D341Med (cell line): Measurements from ENCODE around the gene ARL10.

Source experiments
- DNase-seq: peaks from one replicate; pipeline ENCODE4 v3.0.0; 2012; ENCODE audit warnings: low spot score

The ARL10 gene

GRCh38 chr5:176361437-176362232 lies 3.7 kb upstream of the ARL10 start, which contains the start of gene KIAA1191:
KIAA1191 (minus strand) TSS chr5:176361764; CDS start chr5:176359508, 2,256 bp downstream.
- DNase-seq: peak; percentile 92

DNA sequence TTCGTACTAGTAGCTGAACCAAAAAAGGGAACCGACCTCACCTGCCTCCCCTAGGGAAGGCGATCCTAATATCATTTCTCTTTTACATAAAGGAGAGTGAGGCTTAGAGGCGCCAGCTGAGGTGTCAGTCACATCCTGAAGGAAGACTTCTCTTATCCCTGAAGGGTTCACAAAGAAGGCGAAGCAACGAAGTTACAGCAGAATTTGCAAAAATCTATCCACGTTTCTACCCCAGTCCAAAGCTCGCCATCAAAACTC lies 3.1 kb upstream of the ARL10 start:
- no peak for DNase-seq

DNA sequence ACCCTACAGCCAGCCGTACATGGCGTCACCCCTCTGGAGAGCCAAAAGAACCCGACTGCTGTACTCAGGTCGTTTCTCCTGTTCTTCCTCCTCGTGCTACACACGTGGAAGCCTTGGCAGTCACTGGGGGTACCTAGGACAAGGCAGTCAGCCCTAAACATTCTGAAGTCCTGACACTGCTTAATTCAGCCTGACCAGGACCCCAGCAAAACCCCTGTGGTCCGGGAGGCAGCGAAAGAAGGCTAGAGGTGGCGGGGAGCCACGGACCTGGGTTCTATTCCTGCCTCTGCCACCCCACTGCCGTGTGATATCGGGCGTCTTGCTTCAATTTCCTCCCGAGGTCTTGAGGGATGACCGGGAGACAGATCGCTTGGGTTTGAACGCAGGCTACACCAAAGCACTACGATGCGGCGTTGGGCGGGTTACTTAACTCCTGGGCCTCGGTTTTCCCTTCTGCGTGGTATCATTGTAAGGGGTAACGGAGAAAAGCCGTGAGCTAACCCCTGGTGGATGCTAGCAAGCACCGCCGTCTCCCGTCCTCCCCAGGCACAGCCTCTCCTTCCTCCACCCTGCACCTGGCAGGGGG lies 429 bp upstream of the ARL10 start:
- no peak for DNase-seq

- no peak for DNase-seq
Measured at GRCh38 chr5:176366232-176366894, 1.1 kb downstream of the ARL10 start.

GRCh38 chr5:176368726-176369125 lies 3.4 kb downstream of the ARL10 start:
- no peak for DNase-seq

GRCh38 chr5:176369934-176370711 lies 4.8 kb downstream of the ARL10 start:
- DNase-seq: no peak

- no peak for DNase-seq
Measured at GRCh38 chr5:176371621-176372539, 6.6 kb downstream of the ARL10 start.

DNA sequence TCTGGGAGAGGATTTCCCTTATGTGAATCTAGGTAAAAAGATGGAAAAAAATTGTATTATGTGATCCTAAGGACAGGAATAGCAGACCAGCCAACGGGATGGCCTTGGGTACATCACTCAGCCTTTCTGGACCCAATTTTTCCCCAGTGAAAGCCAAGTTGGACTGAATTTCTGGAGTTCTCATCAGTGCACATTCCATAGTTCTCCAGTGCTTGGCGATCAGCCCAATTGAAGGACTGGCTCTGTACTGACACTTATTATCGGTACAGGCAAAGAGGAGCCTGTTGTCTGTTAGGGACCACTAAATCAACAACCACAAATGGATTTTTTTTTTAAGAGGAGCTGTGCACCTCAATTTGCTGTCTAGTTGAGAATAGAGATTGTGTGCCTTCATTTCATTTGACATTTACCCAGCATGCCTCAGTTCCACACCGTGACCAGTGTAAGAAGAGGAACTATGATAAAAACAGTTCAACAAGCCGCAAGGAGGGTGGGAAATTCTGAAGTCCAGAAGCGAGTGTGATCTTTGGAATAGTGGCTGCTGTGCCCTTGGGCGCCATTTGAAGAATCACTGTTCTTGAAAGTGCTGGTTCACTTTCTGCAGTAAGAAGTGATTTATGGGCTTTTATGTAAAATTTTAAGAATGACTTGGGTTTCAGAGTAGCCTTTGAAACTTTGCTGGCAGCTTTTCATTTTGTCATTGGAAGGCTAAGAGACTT lies 8.0 kb downstream of the ARL10 start:
- no peak for DNase-seq

DNA sequence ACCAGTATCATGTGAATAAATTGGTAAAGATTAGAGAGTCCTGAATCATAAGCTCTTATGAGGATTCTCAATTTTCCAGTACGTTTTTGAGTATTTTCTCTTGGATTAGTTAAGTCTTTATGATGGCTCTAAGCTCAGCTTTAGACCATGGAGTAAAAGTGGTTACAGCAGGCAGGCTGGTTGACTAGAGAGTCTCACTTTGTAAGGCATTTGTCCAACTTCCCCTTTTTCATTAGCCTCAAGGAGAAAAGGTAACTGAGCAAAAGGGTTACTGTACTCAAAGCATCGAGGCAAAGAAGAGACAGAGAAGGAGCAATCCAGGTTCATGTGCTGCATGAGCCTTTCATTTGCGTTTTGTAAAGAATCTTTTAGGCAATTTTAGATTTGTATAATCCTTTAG lies 14.6 kb downstream of the ARL10 start:
- no peak for DNase-seq

DNA sequence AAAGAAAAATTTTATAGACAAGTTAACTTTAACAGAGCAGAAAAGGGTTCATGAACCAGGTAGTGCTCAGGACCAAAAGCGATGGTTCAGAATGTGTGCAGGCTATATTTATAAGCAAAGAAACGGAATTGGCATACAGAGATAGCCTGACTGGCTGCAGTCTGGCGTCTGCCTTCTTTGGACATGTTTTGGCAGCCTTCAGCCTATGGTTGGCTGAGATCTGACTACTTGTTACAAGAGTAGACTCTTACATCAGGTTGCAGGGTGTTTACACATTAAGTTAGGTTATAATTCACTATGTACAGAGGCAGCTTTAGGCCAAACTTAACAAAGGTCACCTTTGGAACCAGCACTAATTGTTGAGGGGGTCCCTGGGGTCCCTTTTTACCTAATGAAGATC lies 16.1 kb downstream of the ARL10 start:
- no peak for DNase-seq

- DNase-seq: no peak
Measured at GRCh38 chr5:176381979-176382378, 16.7 kb downstream of the ARL10 start.

GRCh38 chr5:176382721-176383120 lies 17.4 kb downstream of the ARL10 start:
- DNase-seq: no peak

DNA sequence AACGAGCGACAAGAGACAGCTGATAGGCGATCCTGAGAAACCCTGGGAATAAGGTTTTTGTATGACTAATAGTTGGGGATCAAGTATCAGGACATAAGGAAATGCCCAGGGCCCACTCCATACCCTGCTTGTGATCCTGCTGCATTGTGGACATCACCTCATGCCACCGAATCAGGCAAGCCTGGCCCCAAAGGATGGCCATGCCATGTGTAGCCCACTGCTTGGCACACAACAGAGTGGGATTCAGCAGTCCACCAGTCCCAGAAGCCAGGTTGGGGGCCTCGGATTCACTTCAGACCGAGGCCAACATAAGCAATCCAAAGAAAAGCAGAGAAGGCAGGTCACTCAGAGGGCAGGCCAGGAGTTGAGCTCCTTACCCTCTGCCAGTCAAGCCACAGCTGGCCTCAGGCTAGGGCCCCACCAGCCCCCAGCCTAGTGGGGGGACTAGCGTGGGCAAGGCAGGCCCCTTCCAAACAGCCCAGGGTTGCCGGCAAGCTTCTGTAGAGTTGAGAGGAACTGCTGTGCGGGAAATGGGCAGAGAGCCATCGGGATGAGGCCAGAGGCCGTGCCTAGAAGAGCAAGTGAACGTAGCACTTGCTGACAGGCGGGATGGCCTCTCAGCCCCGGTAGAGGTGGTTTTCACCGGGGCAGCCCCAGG lies 18.1 kb downstream of the ARL10 start:
- no peak for DNase-seq

GRCh38 chr5:176383961-176384360 lies 18.7 kb downstream of the ARL10 start:
- no peak for DNase-seq

GRCh38 chr5:176384366-176384930 lies 19.2 kb downstream of the ARL10 start:
- DNase-seq: no peak

GRCh38 chr5:176384991-176385390 lies 19.7 kb downstream of the ARL10 start:
- no peak for DNase-seq

- no peak for DNase-seq
Measured at GRCh38 chr5:176386491-176386890, 21.2 kb downstream of the ARL10 start.

DNA sequence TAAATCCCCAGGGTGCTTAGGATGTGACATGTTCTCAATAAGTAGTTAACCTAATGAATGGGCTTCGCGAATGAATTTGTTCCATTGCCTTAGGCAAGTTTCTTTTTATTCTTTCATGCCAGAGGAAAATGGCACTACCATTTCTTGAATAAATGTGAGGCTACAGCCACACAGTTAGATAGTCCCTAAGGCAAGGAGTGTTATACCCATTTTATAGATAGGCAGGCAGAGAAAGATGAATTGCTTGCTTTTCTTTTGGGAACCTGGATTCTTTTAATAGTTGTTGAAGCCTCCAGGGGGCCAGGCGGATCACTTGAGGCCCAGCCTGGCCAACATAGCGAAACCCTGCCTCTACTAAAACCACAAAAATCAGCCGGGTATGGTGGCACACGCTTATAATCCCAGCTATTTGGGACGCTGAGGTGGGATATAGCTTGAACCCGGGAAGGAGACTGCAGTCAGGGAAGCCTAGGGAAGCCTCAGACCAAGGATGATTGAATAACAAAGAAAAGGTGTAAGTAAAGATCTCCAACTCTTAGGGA lies 22.2 kb downstream of the ARL10 start:
- DNase-seq: no peak

DNA sequence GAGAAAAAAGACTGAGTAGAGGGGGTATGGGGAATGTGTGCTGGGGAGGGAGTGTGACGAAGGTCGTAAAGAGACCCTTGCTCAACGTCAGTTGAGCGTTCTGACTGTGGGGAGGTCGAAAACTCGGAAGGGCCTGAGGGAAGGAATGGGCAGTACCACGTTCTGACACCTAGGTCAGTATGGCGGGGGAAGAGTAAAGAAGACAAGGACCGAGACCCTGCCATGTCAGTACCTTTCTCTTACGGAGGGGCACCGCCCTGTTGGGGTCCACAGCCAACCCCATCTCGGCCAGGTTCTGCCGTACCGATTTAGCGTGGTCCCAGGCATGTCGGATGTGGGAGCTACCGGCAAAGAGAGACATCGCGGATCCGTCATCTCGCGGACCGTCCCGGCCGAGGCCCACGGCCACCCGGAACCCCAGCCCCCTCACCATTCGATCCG lies 22.7 kb downstream of the ARL10 start:
- DNase-seq: no peak
